DMS53 treated with DMSO at 0.1 percent for 48 hours (cell line): ENCODE data around the gene NOMO2.
"Not testable (repeated sequence)": the region's sequence is repeated elsewhere in the genome, so short reads cannot be mapped to it uniquely, and the experiment has no call there.

Experiments
- DNase-seq: peaks from one replicate; lab custom pipeline; 2025; ENCODE audit not compliant: unreplicated experiment; lab: John Stamatoyannopoulos, UW

NOMO2 gene

DNA sequence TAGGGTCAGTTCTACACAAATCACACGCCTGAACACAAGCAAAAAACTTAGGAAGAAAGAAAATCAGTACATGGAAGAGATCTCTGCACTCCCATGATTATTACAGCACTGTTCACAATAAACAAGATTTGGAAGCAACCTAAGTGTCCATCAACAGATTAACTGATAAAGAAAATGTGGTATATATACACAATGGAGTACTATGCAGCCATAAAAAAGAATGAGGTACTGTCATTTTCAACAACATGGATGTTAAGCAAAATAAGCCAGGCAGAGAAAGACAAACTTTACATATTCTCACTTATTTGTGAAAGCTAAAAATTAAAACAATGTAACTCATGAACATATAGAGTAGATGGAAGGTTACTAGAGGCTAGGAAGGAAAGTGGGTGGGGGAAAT is 16.0 kb upstream of the NOMO2 start:
- not testable (repeated sequence) for DNase-seq

DNA sequence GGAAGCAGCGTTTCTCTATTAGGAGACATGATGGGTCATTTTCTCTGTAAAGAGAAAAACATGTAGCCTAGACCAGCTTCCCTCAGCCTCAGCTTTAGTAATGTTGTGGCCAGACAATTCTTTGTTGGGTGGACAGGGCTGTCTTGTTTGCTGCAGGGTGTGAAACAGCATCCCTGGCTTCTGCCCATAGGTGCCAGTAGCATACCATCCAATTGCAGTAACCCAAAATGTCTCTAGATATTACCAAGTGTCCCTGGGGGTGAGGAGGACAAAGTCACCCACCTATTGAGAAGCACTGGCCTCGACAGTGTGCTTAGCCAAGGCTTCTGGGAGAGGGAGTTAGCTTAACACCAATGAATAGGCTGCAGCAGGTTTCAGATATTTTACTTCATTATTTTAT is 14.0 kb upstream of the NOMO2 start:
- DNase-seq: not testable (repeated sequence)

DNA sequence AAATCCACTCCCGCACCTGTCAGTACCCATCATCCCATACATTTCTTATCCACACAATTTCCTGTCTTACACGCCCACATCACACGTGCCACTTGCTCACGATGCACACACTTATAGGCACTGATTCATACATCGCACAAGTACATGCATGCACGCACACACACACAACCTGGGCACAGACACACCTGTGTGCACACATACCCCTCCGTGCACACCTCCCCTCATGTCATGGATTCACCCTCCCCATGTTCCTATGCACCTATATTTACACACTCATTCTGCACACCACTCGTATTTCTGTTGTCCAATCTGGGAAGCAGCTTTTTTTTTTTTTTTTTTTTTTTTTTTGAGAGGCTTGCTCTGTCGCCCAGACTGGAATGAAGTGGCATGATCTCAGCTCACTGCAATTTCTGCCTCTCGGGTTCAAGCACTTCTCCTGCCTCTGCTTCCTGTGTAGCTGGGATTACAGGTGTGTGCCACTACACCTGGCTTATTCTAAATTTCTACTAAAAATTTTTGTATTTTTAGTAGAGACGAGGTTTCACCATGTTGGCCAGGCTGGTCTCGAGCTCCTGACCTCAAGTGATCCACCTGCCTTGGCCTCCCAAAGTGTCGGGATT is 13.5 kb upstream of the NOMO2 start:
- not testable (repeated sequence) for DNase-seq

DNA sequence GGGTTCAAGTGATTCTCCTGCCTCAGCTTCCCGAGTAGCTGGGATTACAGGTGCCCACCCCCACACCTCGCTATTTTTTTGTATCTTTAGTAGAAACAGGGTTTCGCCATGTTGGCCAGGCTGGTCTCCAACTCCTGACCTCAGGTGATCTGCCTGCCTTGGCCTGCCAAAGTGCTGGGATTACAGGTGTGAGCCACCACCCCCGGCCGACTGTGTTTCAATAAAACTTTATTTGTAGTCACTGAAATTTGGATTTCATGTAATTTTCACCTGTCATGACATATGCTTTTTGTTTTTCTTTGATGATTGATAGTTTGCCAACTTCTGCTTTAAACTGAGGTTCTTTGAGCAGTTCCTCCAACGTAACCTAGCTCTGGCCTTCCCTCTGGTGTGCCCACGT is 12.0 kb upstream of the NOMO2 start:
- DNase-seq: not testable (repeated sequence)

DNA sequence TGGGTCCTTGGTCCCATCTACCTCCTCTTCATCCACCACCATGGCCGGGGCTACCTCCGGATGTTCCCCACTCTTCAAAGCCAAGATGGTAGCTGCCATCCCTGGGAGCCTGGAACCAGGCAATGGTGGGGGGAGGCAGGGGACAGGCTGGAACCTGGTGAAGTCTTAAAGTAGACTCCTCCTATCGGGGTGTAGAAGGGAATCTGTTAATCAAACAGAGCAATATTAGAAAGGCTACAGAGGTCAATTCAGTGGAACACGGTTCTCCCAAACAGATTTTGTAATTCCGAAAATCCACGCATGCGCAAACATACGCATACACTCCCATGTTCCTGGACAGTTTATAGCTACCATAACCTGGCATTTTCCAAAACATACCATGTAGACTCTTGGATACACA is 11.1 kb upstream of the NOMO2 start:
- not testable (repeated sequence) for DNase-seq

DNA sequence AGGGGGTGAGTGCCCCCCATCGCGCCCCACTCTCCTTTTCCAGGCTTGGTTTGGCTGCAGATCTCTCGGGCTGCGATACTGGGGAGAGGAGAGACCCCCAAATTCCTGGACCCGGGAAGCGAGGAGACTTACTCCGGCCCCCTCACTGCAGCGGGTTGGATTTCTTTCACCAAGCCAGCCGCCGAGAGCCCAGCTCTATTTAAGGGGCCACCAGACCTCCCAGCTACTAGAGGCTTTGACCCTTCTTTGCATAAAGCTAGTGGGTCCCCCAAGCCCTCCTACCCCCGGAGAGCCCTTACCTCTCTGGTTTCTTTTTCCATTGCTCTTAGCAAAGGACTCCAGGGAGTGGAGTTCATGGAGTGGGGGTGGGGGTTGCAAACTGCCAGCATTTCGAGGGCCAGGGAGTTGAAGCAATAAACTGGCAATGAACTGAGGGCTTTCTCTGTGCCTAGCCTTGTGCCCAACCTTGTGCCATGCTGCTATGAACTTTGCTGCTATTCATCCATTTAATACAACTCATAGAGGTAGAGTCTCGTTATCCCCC is 9.5 kb upstream of the NOMO2 start:
- not testable (repeated sequence) for DNase-seq

DNA sequence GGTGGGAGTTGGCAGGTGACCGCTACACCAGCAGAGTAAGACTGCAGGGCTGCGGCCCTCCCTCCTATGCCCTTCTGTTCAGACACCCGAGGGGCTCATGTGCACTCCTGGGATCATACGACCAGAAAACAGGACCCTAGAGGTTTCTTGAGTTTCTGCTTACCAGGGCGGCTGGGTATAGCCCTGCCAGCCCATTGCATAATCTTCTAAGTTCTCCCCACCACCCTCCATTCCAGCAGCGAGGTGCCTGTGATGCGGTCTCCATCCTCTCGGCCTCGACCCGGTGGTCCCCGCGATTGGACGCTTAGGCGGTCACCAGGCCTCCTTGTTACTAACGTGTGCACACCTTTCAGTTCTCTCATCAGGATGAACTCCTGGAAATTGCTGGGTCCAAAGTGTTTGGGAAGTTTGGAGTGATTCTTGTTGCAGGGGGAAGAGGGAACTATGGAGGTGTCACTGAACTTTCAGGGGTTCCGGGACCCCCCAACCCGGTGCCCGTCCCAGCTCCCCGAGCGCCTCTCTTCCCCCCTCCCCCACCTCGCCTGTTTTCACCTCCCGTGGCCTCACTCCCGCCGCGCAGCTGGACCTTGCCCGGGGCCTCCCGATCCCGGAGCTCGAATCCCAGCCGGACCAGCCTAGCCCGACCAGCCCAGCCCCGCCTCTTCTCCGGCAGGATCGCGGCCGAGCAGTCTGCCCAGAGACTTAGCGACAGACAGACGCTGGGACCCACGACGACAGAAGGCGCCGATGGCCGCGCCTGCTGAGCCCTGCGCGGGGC is 8.8 kb upstream of the NOMO2 start:
- DNase-seq: not testable (repeated sequence)

DNA sequence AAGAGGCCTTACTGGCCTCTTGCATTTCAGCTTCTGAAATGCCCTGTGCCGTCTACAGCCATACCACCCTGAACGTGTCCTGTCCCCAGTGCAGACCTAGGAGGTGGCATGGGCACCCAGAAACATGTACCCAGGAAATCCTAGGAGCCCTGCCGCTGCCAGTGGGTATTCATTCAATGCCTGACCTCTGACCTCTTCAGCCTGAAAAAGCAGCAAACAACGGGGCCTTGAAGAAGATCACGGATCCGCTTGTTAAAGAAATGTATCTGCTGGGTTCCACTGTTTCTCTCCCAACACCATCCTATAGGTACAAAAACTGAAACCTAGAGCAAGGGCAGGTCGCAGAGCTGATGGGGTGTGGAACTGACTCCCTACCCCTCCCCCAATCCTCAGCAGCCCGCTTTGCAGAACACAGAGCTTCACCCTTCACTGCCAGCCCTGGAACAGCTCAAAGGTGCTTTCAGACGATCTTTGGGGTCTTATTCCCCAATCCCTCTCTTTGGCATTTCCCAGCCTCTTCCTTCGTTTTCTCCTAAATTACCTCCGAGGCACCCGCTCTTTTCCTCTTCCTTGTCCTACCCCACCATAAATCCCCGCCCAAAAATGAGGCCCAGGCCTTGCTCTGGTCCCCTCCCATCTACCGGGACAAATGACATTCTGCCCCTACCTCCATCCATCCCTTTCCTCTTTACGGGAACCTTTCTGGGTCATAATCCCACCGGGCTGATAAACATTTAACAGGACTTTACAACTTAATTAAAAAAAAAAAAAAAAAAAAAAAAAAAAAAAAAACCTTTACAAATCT is 1.3 kb downstream of the NOMO2 start:
- not testable (repeated sequence) for DNase-seq

DNA sequence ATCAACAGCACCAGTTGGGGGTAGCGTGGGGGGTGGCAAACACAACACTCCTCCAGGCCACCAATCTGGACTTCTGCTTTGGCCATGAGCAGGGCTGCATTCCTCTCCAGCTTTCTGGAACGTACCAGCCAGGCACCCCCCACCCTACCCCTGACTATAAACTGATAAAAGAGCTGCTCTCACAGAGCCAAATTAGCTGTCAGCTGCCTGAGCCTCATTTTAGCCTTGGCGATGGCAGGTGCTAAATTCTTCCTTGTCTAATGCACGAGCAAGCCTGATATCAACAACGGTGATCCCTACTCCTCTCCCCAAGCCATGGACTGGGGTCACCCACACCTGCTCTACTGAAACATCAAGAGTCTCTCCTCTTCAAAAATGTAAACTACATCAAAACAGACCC is 8.2 kb downstream of the NOMO2 start:
- DNase-seq: not testable (repeated sequence)

DNA sequence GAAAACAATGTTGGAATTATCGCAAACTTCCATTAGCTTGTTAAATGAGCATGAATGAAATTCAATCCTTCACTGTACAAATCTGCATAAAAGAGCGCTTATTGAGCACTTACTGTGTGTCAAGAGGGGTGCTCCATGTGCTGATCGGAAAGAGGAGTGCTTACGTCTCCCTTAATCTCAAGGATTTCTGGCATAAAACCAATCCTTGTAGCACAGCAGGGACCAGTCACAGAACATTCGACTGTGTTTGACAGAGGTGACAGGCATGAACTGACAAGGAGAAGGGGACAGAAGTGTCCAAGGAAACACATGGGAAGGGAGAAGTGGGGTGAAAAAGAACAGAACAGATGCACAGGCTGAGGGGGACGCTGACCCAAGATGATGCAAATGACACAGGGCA is 14.5 kb downstream of the NOMO2 start:
- not testable (repeated sequence) for DNase-seq

DNA sequence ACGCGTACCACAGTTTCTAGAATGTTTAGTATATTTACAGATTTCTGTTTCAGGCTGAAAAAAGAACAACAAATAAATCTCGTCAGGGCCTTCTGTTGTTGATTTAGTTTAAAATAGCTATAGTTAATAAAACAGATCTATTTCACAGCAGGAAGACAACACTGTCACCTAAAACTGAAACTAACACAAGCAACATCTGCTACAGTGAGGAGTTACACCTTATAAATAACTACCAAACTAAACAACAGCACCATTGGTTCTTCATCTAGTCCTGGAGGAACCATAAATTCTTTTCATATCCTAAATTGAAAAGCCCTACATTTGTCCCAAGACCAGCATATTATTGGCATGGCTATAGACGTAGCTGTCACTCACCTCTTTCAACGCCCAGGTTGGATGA is 15.0 kb downstream of the NOMO2 start:
- not testable (repeated sequence) for DNase-seq

DNA sequence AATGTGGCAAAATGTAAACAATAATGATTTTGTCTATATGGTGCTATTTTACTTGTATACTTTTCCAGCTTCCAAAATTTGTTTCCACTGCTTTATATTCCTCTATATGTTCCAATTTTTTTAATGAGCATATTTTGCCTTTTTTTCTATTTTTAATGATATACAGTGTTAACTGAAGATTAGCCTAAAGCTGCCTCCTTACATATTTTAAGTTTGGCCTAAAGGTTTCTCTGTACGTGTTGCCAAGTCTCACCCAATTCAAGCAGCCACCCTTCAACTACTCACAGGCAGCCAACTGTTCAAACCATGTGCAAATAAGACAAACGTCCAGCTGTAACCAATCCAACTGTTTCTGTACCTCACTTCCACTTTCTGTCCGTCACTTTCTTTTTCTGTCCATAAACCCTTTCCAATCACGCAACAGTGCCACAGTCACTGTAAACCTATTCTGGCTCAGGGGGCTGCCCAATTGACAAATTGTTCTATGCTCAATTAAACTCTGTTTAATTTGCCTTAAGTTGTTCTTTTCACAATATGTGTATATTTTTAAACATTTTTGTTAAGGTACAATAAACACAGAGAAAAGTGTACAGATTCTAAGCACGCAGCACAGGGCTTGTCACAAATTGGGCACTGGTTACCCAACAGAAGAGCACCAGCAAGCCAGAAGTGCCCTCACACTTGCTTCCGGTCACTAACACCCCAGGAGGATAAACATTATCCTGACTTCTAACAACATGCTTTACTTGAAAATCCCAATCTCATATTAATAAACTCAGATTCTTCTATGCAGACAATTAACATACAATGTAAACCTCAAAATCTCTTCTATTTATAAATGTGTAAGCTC is 17.4 kb downstream of the NOMO2 start:
- DNase-seq: not testable (repeated sequence)

DNA sequence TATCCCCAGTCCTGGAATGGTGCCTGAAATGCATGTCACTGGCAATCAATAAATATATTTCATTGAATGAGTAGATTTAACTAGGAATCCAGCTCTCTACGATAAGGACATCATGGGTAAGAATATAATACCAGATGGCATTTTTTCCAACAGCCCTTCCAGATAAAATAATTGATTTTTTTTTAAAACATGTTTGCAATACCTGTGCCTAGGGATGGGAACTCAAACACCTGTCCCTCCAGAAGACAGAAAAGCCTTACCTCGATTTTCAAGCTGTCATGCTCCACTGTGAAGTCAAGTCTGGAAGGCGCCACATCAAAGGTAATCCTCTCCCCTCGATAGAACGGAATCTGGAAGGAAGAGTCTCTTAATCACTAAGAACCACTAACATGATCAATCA is 20.0 kb downstream of the NOMO2 start:
- not testable (repeated sequence) for DNase-seq

DNA sequence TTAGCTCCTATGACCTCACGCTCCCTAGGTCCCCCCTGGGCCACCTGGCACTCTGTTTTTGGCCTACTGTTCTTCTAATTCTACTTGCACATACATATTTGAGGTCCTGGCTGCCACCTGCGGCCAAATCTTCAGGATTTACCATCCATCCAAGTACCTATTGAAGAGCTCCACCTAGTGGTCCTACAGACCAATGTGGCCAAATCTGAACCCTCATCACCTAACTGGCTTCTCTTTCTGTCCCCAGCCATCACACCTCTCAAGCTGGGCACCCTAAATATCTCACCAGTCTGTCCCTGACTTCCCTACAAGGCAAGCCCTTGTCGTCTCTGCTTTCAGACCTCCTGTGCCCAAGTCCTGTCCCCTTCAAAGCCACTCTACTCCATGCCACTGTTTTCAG is 24.9 kb downstream of the NOMO2 start:
- DNase-seq: not testable (repeated sequence)

DNA sequence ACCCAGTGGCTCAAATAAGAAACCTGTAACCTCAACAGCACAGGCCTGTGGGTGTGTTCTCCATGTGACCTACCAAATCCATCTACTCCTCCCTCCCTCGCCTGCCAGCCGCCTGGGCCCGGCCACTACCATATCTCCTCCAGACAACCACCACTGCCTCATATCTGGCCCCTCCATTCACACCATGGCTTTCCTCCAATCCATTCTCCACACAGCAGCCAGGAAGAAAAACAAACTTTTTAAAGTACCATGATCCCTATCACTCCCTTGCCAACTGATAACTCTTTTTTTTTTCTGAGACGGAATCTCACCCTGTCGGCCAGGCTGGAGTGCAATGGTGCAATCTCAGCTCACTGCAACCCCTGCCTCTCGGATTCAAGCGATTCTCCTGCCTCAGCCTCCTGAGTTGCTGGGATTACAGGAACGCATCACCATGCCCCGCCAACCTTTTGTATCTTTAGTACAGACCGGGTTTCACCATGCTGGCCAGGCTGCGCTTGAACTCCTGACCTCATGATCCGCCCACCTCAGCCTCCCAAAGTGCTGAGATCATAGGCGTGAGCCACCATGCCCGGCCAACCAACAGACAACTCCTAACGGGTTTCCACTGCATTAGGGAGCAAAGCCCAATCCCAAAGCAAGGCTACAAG is 26.3 kb downstream of the NOMO2 start:
- DNase-seq: not testable (repeated sequence)

DNA sequence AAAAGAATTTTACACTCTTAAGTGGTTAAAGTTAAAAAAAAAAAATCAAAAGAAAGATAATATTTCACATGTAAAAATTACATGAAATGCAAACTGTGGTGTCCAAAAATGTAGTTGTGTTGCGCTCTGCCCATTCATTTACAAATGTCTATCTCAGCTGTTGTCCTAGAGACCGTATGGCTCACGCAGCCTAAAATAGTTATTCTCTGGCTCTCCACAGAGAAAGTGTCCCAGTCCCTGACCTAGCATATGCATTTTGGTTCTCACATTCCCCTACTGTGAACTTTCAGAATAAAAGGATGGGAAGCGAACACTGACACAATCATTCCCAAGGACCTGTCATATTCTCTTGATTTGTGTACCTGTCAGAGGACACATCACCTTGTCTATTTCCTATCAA is 27.6 kb downstream of the NOMO2 start:
- not testable (repeated sequence) for DNase-seq

DNA sequence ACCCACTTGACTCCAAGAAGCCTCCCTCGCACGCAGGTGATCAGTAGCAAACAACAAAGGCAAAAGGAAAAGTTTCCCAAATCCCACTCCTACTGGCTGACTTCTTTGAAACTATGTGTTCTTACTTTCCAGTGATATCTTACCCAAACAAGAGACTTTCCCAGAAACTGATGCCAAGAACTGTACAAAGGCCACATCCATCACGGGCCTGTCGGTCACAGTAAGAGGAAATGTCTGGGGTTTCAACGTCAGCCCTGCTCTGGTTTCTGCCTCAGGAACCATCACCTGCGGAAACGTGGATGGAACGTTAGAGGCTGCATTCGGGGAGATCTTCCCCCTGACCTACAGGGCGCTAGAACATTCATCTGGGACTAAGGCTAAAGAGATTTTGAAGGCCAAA is 30.6 kb downstream of the NOMO2 start:
- DNase-seq: not testable (repeated sequence)

DNA sequence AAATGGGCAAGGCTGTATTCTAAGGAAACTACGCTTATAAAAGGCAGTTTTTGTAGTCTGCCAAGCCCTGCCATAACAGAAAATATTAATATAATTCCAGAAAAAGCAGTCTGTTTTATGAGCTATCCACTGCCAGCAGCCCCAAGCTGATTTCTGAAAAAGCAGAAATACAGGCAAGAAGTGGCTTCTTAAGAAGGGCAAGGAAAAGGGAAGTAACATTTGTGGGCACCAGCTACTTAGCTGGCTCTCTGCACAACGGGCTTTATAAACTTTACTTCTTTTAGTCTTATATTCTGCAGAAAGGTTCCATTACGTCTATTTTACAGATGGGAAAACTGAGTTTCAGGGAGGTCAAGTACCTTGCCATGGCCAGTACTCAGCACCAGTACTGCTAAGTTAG is 31.6 kb downstream of the NOMO2 start:
- not testable (repeated sequence) for DNase-seq

DNA sequence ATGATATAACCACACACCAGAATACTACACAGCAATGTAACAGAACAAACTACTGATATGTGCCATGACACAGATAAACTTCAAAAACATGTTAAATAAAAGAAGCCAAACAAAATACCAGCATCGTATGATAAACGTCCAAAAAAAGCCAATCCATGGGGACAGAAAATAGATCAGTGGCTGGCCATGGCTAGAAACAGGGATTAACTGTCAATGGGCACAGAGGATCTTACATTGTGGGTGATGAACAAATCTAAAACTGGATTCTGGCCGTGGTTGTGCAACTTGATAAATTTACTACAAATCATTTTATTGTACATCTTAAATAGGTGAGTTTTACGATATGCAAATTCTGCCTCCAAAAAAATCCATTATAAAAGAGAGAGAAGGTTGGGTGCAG is 35.4 kb downstream of the NOMO2 start:
- DNase-seq: not testable (repeated sequence)

DNA sequence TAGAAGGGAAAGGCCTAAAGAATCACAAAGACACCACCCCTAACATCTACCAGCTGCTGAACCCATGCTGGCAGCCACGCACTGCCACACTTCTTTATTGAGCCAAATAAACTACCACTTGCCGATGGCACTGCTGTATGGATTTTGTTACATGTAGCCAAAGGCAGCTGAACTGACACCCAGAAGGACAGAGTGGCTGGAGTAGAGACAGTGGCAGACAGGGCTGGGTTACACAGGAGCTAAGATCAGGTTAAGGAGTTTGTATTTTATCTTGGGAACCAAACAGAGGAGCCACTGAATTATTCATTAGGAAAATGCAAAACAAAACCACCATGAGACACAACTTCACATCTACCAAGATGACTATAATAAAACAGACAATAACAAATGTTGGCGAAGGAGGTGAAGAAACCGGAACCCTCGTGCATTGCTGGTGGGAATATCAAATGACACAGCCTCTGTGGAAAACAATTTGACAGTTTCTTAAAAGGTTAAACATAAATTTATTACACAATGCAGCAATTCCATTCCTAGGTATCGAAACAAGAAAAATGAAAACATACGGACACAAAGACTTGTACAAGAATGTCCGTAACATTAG is 35.9 kb downstream of the NOMO2 start:
- DNase-seq: not testable (repeated sequence)
